22Rv1 (cell line): ENCODE results near the gene KLF13.

ENCODE experiments used
- H3K27ac ChIP-seq: fragments of 450-650 bp; 2 replicates; pipeline ENCODE4 v1.5.1; 2017
- ZFX ChIP-seq: fragments of 450-650 bp; IDR thresholded peaks from 2 replicates; pipeline ENCODE4 v1.6.1; 2017; ENCODE audit warnings: antibody characterized with exemption, borderline replicate concordance
- TF ChIP-seq, protein P1 (sequence below): fragments of 450-650 bp; IDR thresholded peaks from 2 replicates; pipeline ENCODE4 v1.5.1; 2017; ENCODE audit warnings: mild to moderate bottlenecking

The KLF13 gene

DNA sequence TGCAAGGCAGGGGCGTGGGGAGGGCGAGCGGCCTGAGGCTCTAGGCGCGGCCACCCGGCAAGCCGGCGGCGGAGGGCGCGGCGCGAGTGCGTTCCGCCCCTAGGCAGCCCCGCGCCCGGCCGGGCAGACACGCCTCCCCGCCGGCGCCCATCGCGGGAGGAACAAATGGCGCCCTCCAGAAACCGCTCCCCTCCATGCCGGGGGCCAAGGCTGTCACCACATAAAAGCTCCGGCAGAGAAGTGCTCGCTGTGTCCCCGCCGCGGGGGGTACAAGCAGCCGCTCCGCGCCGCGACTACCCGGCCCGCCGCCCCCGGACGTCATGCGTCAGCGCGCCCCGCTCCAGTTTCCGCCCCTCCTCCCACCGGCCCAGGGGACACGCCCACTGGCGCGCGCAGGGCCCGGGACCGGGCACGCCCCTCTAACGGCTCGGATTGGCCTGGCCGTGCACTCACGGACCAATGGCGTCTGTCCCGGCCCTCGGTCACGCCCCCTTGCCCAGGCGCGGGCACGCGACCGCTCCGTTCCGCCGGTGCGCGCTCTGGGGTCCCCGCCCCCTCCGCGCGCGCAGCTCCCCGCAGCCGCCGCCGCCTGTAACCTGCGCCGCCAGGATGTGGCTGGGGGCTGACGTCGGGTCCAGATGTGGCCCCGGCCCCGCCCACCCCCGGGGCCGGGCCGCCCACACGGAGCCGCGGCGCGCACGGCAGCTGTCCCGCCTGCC is at the start of gene KLF13:
Gene KLF13 (plus strand): TSS at position 680 of the 719 bp plus-strand sequence. CDS start 378 bp downstream, outside the sequence.
- peak within 1 kb of the TSS; percentile 77 for H3K27ac ChIP-seq

DNA sequence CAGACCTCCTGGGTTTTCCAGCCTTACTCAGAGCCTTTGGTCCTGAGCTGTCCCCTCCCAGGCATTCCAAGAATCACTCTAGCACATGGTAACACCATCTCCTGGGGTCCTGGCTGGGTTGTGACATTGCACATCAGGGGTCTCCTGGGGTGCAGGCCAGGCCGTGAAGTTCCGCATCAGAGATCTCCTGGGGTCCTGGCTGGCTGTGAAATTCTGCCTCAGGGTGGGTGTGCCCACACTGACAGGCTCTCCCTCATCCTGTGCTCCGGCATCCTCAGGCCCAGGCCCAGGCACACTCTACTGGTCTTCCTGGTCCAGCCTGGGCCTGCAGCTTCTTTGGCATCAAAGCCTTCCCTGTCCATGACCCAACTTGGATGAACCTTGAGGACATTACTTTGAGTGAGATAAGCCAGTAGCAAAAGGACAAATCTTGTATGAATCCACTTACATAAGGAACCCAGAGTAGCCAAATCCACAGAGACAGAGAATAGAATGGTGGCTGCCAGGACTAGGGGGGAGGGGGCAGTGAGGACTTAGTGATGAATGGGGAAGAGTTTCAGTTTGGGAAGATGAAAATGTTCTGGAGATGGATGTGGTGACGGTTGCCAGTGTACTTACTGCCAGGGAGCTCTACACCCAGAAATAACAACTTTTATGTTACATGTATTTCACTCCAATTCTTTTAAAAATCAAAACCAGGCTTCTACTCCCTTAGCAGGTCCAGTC is 49.1 kb upstream of the KLF13 start:
- no peak for TF ChIP-seq ZFX
- no peak overlapping the region for H3K27ac ChIP-seq

More for the DNA sequence above, at the start of gene KLF13:
- TF ChIP-seq ZFX: no peak
- TF ChIP-seq, protein P1, sequence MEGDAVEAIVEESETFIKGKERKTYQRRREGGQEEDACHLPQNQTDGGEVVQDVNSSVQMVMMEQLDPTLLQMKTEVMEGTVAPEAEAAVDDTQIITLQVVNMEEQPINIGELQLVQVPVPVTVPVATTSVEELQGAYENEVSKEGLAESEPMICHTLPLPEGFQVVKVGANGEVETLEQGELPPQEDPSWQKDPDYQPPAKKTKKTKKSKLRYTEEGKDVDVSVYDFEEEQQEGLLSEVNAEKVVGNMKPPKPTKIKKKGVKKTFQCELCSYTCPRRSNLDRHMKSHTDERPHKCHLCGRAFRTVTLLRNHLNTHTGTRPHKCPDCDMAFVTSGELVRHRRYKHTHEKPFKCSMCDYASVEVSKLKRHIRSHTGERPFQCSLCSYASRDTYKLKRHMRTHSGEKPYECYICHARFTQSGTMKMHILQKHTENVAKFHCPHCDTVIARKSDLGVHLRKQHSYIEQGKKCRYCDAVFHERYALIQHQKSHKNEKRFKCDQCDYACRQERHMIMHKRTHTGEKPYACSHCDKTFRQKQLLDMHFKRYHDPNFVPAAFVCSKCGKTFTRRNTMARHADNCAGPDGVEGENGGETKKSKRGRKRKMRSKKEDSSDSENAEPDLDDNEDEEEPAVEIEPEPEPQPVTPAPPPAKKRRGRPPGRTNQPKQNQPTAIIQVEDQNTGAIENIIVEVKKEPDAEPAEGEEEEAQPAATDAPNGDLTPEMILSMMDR: no peak

DNA sequence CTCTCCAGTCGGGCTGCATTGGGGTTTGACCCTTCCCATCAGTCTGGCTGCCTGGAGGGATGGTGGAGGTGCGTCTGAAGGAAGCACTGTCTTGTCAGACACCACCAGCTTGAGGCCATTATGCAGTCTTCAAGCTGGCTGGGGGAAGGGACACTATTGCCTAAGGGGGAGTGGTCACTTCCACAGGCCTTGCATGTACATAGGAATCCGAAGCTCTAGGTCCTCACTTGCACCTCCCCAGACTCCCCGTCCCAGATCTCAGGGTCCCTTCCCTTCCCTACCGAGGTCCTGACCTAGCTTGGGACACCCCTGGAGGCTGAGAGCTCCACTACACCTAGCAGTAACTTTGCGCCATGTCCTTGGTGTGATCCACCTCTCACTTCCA is 48.6 kb upstream of the KLF13 start:
- H3K27ac ChIP-seq: no peak overlapping the region
- no peak for TF ChIP-seq ZFX
- TF ChIP-seq, protein P1: no peak

DNA sequence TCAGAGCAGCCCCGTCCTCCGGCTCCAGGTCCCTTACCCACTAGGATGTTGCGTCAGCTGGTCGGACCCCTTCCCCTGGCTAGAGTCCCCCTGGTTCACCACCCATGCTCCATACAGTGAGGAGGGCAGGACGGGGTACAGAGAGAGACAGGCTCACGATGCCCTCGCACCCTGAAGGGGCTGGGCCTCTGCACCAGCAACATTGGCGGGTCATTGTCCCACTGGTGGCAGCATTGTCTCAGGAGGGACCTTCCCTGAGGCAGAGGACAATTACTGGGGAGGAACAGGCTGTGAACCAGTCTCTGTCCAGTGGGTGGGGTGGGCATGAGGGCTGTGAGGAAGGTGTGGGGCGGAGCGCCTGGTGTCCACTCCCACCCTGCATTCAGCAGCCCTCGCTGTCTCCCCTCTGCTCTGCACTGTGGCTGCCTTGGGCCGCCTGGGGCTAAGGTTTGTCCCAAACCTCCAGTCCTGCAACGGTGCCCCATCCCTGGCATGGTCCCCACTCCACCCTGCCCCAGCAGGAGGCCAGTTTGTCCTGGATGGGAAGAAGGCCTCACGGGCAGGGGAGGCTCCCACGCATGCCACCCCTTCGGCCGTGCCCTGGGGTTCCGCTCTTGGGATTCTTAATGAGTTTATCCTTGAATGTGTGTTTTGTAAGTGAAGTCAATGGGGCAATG is 48.0 kb upstream of the KLF13 start:
- TF ChIP-seq, protein P1: no peak
- TF ChIP-seq ZFX: no peak
- no peak overlapping the region for H3K27ac ChIP-seq

DNA sequence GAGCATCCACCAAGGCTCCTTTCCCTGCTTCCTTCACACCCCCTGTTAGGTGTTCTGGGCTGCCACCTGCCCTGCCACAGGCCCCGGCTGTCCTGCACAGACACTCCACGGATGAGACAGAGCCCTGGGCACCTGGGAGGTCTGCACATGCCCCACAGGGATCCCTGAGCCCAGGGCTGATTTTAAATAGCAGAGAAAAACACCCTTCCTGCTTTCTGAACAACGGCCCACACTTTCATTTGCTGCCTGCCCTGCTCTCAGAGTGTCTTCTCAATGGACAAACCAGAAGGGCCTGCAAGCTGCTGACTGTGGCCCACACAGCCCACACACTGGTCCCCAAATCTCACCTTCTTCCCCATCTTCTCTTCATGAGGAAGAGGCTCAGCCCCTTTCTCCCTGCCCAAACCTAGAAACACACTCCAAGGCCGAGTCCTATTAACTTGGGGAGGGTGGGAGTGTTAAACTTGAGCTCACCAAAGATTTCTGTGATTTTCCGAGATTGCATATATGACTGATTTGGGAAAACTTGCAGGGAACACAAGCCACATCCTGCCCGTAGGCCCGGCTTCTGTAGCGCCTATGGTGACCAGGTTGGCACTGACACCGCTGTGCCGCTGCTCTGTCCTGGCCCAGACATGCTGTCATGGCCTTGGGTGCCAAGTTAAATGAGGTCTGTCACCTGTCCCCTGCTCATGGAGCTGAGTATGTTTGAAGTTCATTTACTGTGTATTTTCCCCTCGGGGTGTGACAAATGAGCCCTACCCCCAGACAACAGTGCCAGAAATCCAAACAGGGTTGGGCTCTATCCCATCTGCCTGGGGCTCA is 47.2 kb upstream of the KLF13 start:
- H3K27ac ChIP-seq: no peak overlapping the region
- TF ChIP-seq ZFX: no peak
- TF ChIP-seq, protein P1: no peak

DNA sequence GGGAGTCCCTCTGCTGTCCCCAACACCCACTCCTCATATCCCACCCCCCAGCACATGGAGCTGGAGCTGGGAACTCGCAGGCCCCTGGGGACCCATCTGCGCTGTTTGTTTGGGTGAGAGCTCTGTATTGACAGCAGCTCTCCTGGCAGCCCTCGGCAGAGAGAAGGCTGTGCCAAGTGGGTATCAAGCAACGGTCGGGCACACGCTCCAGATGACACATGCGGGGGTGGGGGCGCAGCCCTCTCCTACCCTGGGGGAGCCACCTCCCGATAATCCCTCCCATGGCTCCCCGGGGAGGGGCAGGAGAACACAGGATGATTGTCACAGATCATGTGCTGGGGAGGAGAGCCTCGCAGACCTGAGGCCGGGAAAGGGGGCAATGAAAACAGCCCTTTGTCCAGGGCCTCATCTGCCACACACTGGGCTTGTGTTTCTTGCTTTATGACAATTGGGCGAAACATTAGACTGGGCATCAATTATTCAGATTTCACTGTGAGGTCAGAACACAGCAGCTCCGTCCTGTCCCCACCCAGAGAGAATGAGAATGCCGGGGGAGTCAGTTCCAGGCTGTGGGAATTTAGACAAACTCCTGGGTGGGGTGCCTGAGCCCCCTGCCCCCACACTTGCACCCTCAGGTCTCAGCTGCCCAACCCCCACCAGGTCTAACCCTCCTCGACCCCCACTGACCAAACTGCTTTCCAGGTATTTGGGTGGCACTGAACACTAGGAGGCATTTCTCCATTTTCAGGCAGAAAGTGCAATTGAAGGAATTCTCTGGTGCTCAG is 46.4 kb upstream of the KLF13 start:
- TF ChIP-seq ZFX: no peak
- TF ChIP-seq, protein P1: no peak
- no peak overlapping the region for H3K27ac ChIP-seq

DNA sequence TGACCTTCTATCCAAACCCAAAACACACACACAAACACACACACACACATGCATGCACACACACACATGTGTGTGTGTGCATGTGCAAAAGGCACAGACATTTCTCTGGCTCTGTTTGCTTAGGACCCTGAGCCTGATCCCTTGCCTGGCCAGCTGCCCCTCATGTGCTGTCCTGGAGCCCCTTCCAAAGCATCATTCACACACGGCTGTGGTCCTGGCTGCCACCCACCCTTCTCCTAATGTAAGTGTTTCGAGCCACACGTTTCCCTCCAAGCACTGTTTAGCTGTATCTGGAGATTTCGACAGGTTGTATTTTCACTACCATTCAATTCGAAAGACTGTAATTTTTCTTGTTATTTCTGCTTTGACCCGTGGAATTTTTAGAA is 45.8 kb upstream of the KLF13 start:
- no peak overlapping the region for H3K27ac ChIP-seq
- TF ChIP-seq, protein P1: no peak
- no peak for TF ChIP-seq ZFX
